KG1 (cell line): ENCODE measurements around the gene WIZ.
"Not testable (repeated sequence)": the region's sequence is repeated elsewhere in the genome, so short reads cannot be mapped to it uniquely, and the experiment has no call there.

Experiments used
- DNase-seq: peaks from one replicate; lab custom pipeline; 2025; lab: John Stamatoyannopoulos, UW

The WIZ gene

GRCh38 chr19:15428956-15429824 is 20.6 kb downstream of the WIZ start:
- DNase-seq, result no peak

- no peak for DNase-seq
Observed at GRCh38 chr19:15427991-15428471, 21.7 kb downstream of the WIZ start.

- DNase-seq, result no peak
Observed at GRCh38 chr19:15427350-15427700, 22.4 kb downstream of the WIZ start.

GRCh38 chr19:15426485-15427349 is 23.0 kb downstream of the WIZ start:
- DNase-seq, result no peak

GRCh38 chr19:15425321-15425950 is 24.3 kb downstream of the WIZ start:
- DNase-seq, result no peak

GRCh38 chr19:15424692-15425272 is 25.0 kb downstream of the WIZ start:
- DNase-seq, result no peak

GRCh38 chr19:15424121-15424520 is 25.6 kb downstream of the WIZ start:
- DNase-seq, result no peak

- DNase-seq, result no peak
Observed at GRCh38 chr19:15423130-15423529, 26.6 kb downstream of the WIZ start.

GRCh38 chr19:15422296-15423075 is 27.3 kb downstream of the WIZ start:
- DNase-seq, result no peak

GRCh38 chr19:15421721-15422260 is 28.0 kb downstream of the WIZ start:
- no peak for DNase-seq

- DNase-seq, result no peak
Observed at GRCh38 chr19:15421136-15421695, 28.5 kb downstream of the WIZ start.

- no peak for DNase-seq
Observed at GRCh38 chr19:15419413-15420025, 30.2 kb downstream of the WIZ start.

- DNase-seq, result peak; percentile 98
Observed at GRCh38 chr19:15418579-15419412, 31.0 kb downstream of the WIZ start, which contains the start of gene AKAP8L. AKAP8L (minus strand) TSS chr19:15418988; CDS start chr19:15418923, 65 bp downstream.

- no peak for DNase-seq
Observed at GRCh38 chr19:15418231-15418578, 31.6 kb downstream of the WIZ start.

GRCh38 chr19:15417699-15418098 is 32.1 kb downstream of the WIZ start:
- DNase-seq, result no peak

GRCh38 chr19:15412832-15413231 is 36.9 kb downstream of the WIZ start:
- no peak for DNase-seq

GRCh38 chr19:15411351-15411750 is 38.4 kb downstream of the WIZ start:
- not testable (repeated sequence) for DNase-seq

- no peak for DNase-seq
Observed at GRCh38 chr19:15404780-15405211, 45.0 kb downstream of the WIZ start.

- no peak for DNase-seq
Observed at GRCh38 chr19:15404097-15404779, 45.5 kb downstream of the WIZ start.
